BE2C (cell line): Measurements from ENCODE around the gene GJB4.

Experiments used
- DNase-seq: peaks from one replicate; pipeline ENCODE4 v3.0.0-alpha.2; 2020
- H3K27me3 ChIP-seq: fragments of 250-450 bp; sonication (Bioruptor Pico); 2 replicates; pipeline ENCODE4 v1.5.1; 2020; ENCODE audit warnings: mild to moderate bottlenecking
- H3K36me3 ChIP-seq: fragments of 250-450 bp; sonication (Bioruptor Pico); 2 replicates; pipeline ENCODE4 v1.5.1; 2020; ENCODE audit warnings: mild to moderate bottlenecking
- H3K4me1 ChIP-seq: fragments of 250-450 bp; sonication (Bioruptor Pico); 2 replicates; pipeline ENCODE4 v1.5.1; 2020
- H3K4me3 ChIP-seq: 2 replicates; pipeline ENCODE4 v1.5.1; 2011; ENCODE audit warnings: low read depth, low read length
- H3K9me3 ChIP-seq: fragments of 250-450 bp; sonication (Bioruptor Pico); 2 replicates; pipeline ENCODE4 v1.5.1; 2020
- CTCF ChIP-seq: IDR thresholded peaks from 2 replicates; pipeline ENCODE4 v1.5.1; 2012; ENCODE audit warnings: mild to moderate bottlenecking, low read depth, low read length

GJB4 gene

GRCh38 chr1:34761176-34761761, 1.7 kb downstream of the GJB4 start:
- DNase-seq = no peak
- Histone ChIP-seq H3K4me1 (no peaks in the 10 kb centered on the region), H3K27me3 (no peaks in the 10 kb centered on the region), H3K9me3 (no peaks in the 10 kb centered on the region), H3K4me3 (no peak overlapping the region), H3K36me3 (no peaks in the 10 kb centered on the region)
- no peak for TF ChIP-seq CTCF

- TF ChIP-seq CTCF = no peak
- no peak for DNase-seq
- H3K4me3 ChIP-seq = no peak overlapping the region
- no peaks in the 10 kb centered on the region for H3K4me1 ChIP-seq
- H3K27me3 ChIP-seq = no peaks in the 10 kb centered on the region
- no peaks in the 10 kb centered on the region for H3K36me3 ChIP-seq
- H3K9me3 ChIP-seq = no peaks in the 10 kb centered on the region
Observed at GRCh38 chr1:34761776-34762307, 2.3 kb downstream of the GJB4 start.

- no peaks in the 10 kb centered on the region for H3K4me1 ChIP-seq
- TF ChIP-seq CTCF = no peak
- no peaks in the 10 kb centered on the region for H3K27me3 ChIP-seq
- no peaks in the 10 kb centered on the region for H3K9me3 ChIP-seq
- no peaks in the 10 kb centered on the region for H3K36me3 ChIP-seq
- DNase-seq = no peak
- no peak overlapping the region for H3K4me3 ChIP-seq
Observed at GRCh38 chr1:34762474-34763141, 3.1 kb downstream of the GJB4 start.

DNA sequence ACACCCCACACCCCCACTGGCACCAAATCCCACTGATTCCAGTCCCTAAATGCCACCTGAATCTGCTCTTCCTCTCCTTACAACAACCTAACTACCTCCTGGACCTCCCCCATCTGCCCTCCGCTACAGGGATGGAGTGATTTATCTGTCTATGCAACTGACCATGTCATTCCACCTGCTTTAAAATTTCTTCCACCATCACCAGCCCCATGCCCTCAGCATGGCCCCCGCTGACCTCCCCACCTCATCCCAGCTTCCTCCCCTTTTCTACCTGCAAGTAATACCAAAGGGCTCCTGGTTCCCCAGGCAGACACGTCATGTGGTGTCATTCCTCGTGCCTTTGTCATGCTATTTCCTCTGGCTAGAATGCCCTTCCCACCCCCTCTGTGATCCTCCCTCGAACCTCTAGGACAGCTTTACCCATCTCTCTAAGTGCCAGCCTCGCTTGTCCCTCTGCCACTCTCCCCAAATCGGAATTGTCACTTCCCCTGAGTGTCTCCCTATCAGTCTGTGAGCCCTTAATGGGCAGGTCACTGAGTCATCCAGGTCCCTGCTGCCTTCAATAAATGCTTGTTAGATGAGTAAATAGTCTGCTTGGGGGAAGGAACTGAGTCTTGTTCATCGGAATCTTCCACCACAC, 3.7 kb downstream of the GJB4 start:
- no peak for TF ChIP-seq CTCF
- Histone ChIP-seq H3K4me3 (no peak overlapping the region), H3K9me3 (no peaks in the 10 kb centered on the region), H3K27me3 (no peaks in the 10 kb centered on the region), H3K36me3 (no peaks in the 10 kb centered on the region), H3K4me1 (no peaks in the 10 kb centered on the region)
- DNase-seq = no peak

DNA sequence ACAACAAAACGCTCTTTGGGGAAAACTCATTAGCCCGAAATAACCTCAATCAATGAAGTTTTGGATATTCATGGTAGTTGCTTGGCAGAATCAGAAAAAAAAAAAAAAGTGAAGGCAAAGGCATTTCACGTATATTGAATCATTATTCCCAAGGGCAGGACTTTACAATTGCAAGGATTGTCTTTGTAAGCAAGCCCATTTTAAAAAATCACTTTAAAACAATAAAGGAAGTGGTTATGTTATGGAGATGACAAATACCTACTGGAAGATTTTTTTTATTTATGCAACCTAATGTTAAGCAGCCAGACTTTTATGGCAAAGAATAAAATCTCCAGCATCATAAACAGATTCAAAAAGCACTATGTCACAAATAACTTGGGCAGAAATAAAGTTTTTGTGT, 9.3 kb downstream of the GJB4 start:
- Histone ChIP-seq H3K4me1 (no peaks in the 10 kb centered on the region), H3K27me3 (no peaks in the 10 kb centered on the region), H3K4me3 (no peak overlapping the region), H3K36me3 (no peaks in the 10 kb centered on the region), H3K9me3 (no peaks in the 10 kb centered on the region)
- no peak for DNase-seq
- TF ChIP-seq CTCF = no peak
